Measurements from ENCODE around the gene TIE1. TPM values are rescaled to one million over a fixed set of nuclear protein-coding genes. Genes with fewer than 3 reads are reported as not detected.

TIE1 gene
- total and polyA plus RNA-seq, 2 of the 13 experiments (the other 11 are each of a cell fraction or from before 2014, with no cell fraction given): 0.58 to 0.84 TPM

DNA sequence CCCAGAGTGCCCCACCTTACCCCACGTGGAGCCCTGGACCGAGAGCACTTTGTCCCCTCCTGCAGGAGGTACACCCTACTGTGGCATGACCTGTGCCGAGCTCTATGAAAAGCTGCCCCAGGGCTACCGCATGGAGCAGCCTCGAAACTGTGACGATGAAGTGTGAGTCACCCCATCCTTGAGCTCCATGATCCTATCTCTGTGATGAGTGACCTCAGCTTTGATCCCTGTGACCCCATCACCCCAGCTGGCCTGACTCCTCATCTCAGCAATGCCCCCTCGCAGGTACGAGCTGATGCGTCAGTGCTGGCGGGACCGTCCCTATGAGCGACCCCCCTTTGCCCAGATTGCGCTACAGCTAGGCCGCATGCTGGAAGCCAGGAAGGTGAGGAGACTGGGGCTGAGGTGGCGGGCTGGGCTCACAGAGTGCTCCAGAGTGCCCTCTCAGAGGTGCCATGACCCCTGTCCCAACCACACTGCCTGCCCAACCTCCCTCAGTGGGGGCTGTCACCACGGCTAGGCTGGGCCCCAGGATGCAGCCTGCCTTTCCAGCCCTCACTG is 20.6 kb downstream of the TIE1 start (continued):
- TF ChIP-seq, protein P1, sequence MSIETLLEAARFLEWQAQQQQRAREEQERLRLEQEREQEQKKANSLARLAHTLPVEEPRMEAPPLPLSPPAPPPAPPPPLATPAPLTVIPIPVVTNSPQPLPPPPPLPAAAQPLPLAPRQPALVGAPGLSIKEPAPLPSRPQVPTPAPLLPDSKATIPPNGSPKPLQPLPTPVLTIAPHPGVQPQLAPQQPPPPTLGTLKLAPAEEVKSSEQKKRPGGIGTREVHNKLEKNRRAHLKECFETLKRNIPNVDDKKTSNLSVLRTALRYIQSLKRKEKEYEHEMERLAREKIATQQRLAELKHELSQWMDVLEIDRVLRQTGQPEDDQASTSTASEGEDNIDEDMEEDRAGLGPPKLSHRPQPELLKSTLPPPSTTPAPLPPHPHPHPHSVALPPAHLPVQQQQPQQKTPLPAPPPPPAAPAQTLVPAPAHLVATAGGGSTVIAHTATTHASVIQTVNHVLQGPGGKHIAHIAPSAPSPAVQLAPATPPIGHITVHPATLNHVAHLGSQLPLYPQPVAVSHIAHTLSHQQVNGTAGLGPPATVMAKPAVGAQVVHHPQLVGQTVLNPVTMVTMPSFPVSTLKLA (IDR thresholded peaks at IDR 0.05): no peak
- TF ChIP-seq BHLHE40 (IDR thresholded peaks at IDR 0.05; ENCODE audit: low read length) (0 out of 2 replicates have a peak, but pooled peaks have one; percentile 15), RARG (CRISPR knock-in tag; IDR thresholded peaks at IDR 0.05; ENCODE audit: low read depth) (no peak), MAFF (IDR thresholded peaks at IDR 0.05; ENCODE audit: low read depth, low read length) (no peak), ZNF790 (CRISPR knock-in tag; IDR thresholded peaks at IDR 0.05; ENCODE audit: borderline replicate concordance) (no peak), CREB1 (IDR thresholded peaks at IDR 0.05) (peak; percentile 78), CREB1 (CRISPR knock-in tag; IDR thresholded peaks at IDR 0.05) (0 out of 2 replicates have a peak, but pooled peaks have one; percentile 37), KLF6 (CRISPR knock-in tag; IDR thresholded peaks at IDR 0.05) (no peak), ZNF558 (CRISPR knock-in tag; IDR thresholded peaks at IDR 0.05; ENCODE audit: borderline replicate concordance) (no peak), MED13 (CRISPR knock-in tag; IDR thresholded peaks at IDR 0.05) (no peak), RARA (CRISPR knock-in tag; IDR thresholded peaks at IDR 0.05) (peak; percentile 52), NCOA1 (CRISPR knock-in tag; IDR thresholded peaks at IDR 0.05) (no peak), E2F2 (CRISPR knock-in tag; IDR thresholded peaks at IDR 0.05; ENCODE audit: borderline replicate concordance) (no peak), ZNF652 (CRISPR knock-in tag; IDR thresholded peaks at IDR 0.05; ENCODE audit: borderline replicate concordance, low read depth) (no peak), ZNF24 (IDR thresholded peaks at IDR 0.05) (no peak), SRSF4 (IDR thresholded peaks at IDR 0.05; ENCODE audit: low read depth, low read length, poor library complexity, severe bottlenecking) (no peak), MYPOP (CRISPR knock-in tag; IDR thresholded peaks at IDR 0.05) (no peak), ZBTB21 (CRISPR knock-in tag; IDR thresholded peaks at IDR 0.05) (0 out of 2 replicates have a peak, but pooled peaks have one; percentile 41), HMGXB3 (CRISPR knock-in tag; IDR thresholded peaks at IDR 0.05; ENCODE audit: borderline replicate concordance) (no peak), EP300 (IDR thresholded peaks at IDR 0.05; ENCODE audit: low read depth in 2 of 2, low read length in 2 of 2) (peak in 1 of 2 experiments; percentile 20; a peak in 1 of 4 replicates), EP300 (CRISPR knock-in tag; IDR thresholded peaks at IDR 0.05; ENCODE audit: borderline replicate concordance) (no peak), SP4 (CRISPR knock-in tag; IDR thresholded peaks at IDR 0.05) (no peak)
- TF ChIP-seq, protein P2, sequence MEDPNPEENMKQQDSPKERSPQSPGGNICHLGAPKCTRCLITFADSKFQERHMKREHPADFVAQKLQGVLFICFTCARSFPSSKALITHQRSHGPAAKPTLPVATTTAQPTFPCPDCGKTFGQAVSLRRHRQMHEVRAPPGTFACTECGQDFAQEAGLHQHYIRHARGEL (CRISPR knock-in tag; IDR thresholded peaks at IDR 0.05): no peak

Data from HepG2 (cell line).